ENCODE results near the gene MMP23B. TPM values are rescaled to one million over a fixed set of nuclear protein-coding genes. Genes with fewer than 3 reads are reported as not detected.

The MMP23B gene
- total and polyA plus RNA-seq, 10 of the 15 experiments (the other 5 are each of a cell fraction or from before 2014, with no cell fraction given) = 0.25 to 0.76 (median 0.34) TPM; not detected in 4

GRCh38 chr1:1620433-1621139, 11.4 kb upstream of the MMP23B start:
- intact Hi-C loops (cut with micrococcal nuclease; ENCODE audit: unreplicated experiment) = no loop called here
- no TSS peak for BruUV-seq (replicated peaks)
- Histone ChIP-seq H3K4me1 (ENCODE audit: control insufficient read depth, insufficient read depth, low read length) (peaks cover 7% of the 10 kb centered on the region; the same call in 1 of the 2 replicates), H3K27ac (ENCODE audit: control insufficient read depth, insufficient read depth) (no peak overlapping the region), H3K36me3 (ENCODE audit: control insufficient read depth in 2 of 2, insufficient read depth in 2 of 2, low read length in 1 of 2) (no peaks in the 10 kb centered on the region), H2AFZ (ENCODE audit: control insufficient read depth, low read depth, low read length) (no peak overlapping the region), H3K9me3 (replicated peaks; ENCODE audit: control insufficient read depth, insufficient read depth, low read length) (no peaks in the 10 kb centered on the region), H3K27me3 (replicated peaks in 1 of 2; ENCODE audit: control insufficient read depth in 2 of 2, insufficient read depth in 2 of 2, low read length in 1 of 2) (no peaks in the 10 kb centered on the region; a peak in 1 of 4 replicates), H4K20me1 (ENCODE audit: control insufficient read depth, insufficient read depth) (no peaks in the 10 kb centered on the region), H3K4me2 (ENCODE audit: control insufficient read depth, insufficient read depth) (no peak overlapping the region), H3K9ac (ENCODE audit: control insufficient read depth, insufficient read depth, low read length) (no peak overlapping the region), H3K79me2 (ENCODE audit: control insufficient read depth, insufficient read depth, low read length) (no peaks in the 10 kb centered on the region; the same call in 1 of the 2 replicates), H3K4me3 (no peak overlapping the region)
- in situ Hi-C loops (cut with MboI) = no loop called here
- ChIA-PET POLR2A (no interaction called here), SMC1A (ENCODE audit: uncharacterized antibody, unreplicated experiment) (no interaction called here), RAD21 (ENCODE audit: unreplicated experiment) (no interaction called here), CTCF (no interaction called here)
- whole genome bisulfite sequencing (ENCODE audit: insufficient coverage, insufficient replicate concordance, low lambda C conversion rate, missing lambda C conversion rate) = 77% methylated on average over 16 of the region's 16 CpGs
- DNase-seq (ENCODE audit: low read depth, low spot score) (no peak), ATAC-seq (no peak), FAIRE-seq (no peak)
- no peak for TF ChIP-seq KLF5 (IDR thresholded peaks at IDR 0.05; ENCODE audit: partially characterized antibody)
- no peak for TF ChIP-seq ZNF207 (IDR thresholded peaks at IDR 0.05; ENCODE audit: borderline replicate concordance)
- TF ChIP-seq ZNF592 (IDR thresholded peaks at IDR 0.05) = no peak
- no peak for TF ChIP-seq CEBPB (IDR thresholded peaks at IDR 0.05; ENCODE audit: borderline replicate concordance in 1 of 2, low read depth in 2 of 2, low read length in 2 of 2)
- no peak for TF ChIP-seq ZNF217 (IDR thresholded peaks at IDR 0.05)
- TF ChIP-seq MTA2 (IDR thresholded peaks at IDR 0.05; ENCODE audit: low read depth) = no peak
- no peak for TF ChIP-seq IRF5 (IDR thresholded peaks at IDR 0.05; ENCODE audit: borderline replicate concordance)
- no peak for TF ChIP-seq PAX5 (IDR thresholded peaks at IDR 0.05; ENCODE audit: borderline replicate concordance, low read depth, low read length)
- no peak for TF ChIP-seq NR2F1 (conservative IDR thresholded peaks at IDR 0.05)
- no peak for TF ChIP-seq PRDM15 (CRISPR knock-in tag; IDR thresholded peaks at IDR 0.05)
- no peak for TF ChIP-seq SREBF1 (IDR thresholded peaks at IDR 0.05; ENCODE audit: low read length)
- TF ChIP-seq NBN (IDR thresholded peaks at IDR 0.05) = no peak

Measured in GM12878 (cell line).